Astrocyte of the hippocampus (primary cell): ENCODE data around the gene SLC25A25.

Experiments used
- DNase-seq: peaks from one replicate; pipeline ENCODE4 v3.0.0; 2011; ENCODE audit warnings: low read depth, low spot score

Gene SLC25A25

GRCh38 chr9:128096616-128097536 is 28.8 kb downstream of the SLC25A25 start:
- no peak for DNase-seq

- DNase-seq: no peak
Observed at GRCh38 chr9:128097543-128098296, 29.7 kb downstream of the SLC25A25 start.

- peak; percentile 98 for DNase-seq
Observed at GRCh38 chr9:128098297-128099230, 30.5 kb downstream of the SLC25A25 start.

GRCh38 chr9:128099231-128099931 is 31.3 kb downstream of the SLC25A25 start:
- DNase-seq: peak; percentile 64

- peak; percentile 20 for DNase-seq
Observed at GRCh38 chr9:128099932-128100491, 32.0 kb downstream of the SLC25A25 start.

GRCh38 chr9:128100581-128100980 is 32.5 kb downstream of the SLC25A25 start:
- DNase-seq: no peak

GRCh38 chr9:128101231-128101661 is 33.2 kb downstream of the SLC25A25 start:
- no peak for DNase-seq

- DNase-seq: no peak
Observed at GRCh38 chr9:128101690-128102089, 33.7 kb downstream of the SLC25A25 start.

GRCh38 chr9:128102196-128102595 is 34.2 kb downstream of the SLC25A25 start:
- DNase-seq: no peak

- DNase-seq: no peak
Observed at GRCh38 chr9:128102861-128103588, 35.0 kb downstream of the SLC25A25 start.

GRCh38 chr9:128103589-128103962 is 35.5 kb downstream of the SLC25A25 start:
- no peak for DNase-seq

GRCh38 chr9:128104171-128104618 is 36.2 kb downstream of the SLC25A25 start:
- peak; percentile 73 for DNase-seq

- no peak for DNase-seq
Observed at GRCh38 chr9:128105538-128106175, 37.6 kb downstream of the SLC25A25 start.

GRCh38 chr9:128106181-128106939 is 38.3 kb downstream of the SLC25A25 start:
- no peak for DNase-seq

GRCh38 chr9:128106940-128107467 is 39.0 kb downstream of the SLC25A25 start:
- no peak for DNase-seq

GRCh38 chr9:128107468-128108268 is 39.6 kb downstream of the SLC25A25 start:
- no peak for DNase-seq

- DNase-seq: no peak
Observed at GRCh38 chr9:128108269-128109049, 40.4 kb downstream of the SLC25A25 start.
